Brain microvascular endothelial cell (primary cell): ENCODE data around the gene ERGIC3.

Source experiments
- DNase-seq: peaks from one replicate; pipeline ENCODE4 v3.0.0-alpha.2; 2020
- H3K27ac ChIP-seq: fragments of 250-450 bp; sonication (Bioruptor Pico); 2 replicates; pipeline ENCODE4 v1.5.1; 2020; ENCODE audit warnings: mild to moderate bottlenecking, moderate library complexity
- H3K27me3 ChIP-seq: fragments of 250-450 bp; sonication (Bioruptor Pico); replicated peaks from 2 replicates; pipeline ENCODE4 v1.5.1; 2020; ENCODE audit warnings: mild to moderate bottlenecking
- H3K36me3 ChIP-seq: fragments of 250-450 bp; sonication (Bioruptor Pico); replicated peaks from 2 replicates; pipeline ENCODE4 v1.5.1; 2020; ENCODE audit warnings: mild to moderate bottlenecking
- H3K4me3 ChIP-seq: 2 replicates; pipeline ENCODE4 v1.5.1; 2011; ENCODE audit warnings: low read depth, mild to moderate bottlenecking, control low read depth, low read length, moderate library complexity
- CTCF ChIP-seq: IDR thresholded peaks from 2 replicates; pipeline ENCODE4 v1.5.1; 2011; ENCODE audit warnings: low read depth, mild to moderate bottlenecking, moderate library complexity, low read length, control low read depth, inconsistent platforms; ENCODE audit errors: missing control alignments
- in situ Hi-C: cut with HindIII; loops from 2 replicates; pipeline ENCODE4 v1.10.0; 2017; ENCODE audit warnings: low sequenced_read_pairs, low pct_ligation_motif_present

ERGIC3 gene

GRCh38 chr20:35604449-35604747, 62.5 kb downstream of the ERGIC3 start:
- in situ Hi-C loops: no loop called here
- H3K4me3 ChIP-seq: no peak overlapping the region
- no peak overlapping the region for H3K27ac ChIP-seq
- no peaks in the 10 kb centered on the region for H3K36me3 ChIP-seq
- DNase-seq: no peak
- H3K27me3 ChIP-seq: peaks cover 6% of the 10 kb centered on the region
- peak; percentile 64 for TF ChIP-seq CTCF

GRCh38 chr20:35606127-35606526, 64.2 kb downstream of the ERGIC3 start:
- Histone ChIP-seq H3K27me3 (no peaks in the 10 kb centered on the region), H3K36me3 (no peaks in the 10 kb centered on the region), H3K27ac (no peak overlapping the region), H3K4me3 (no peak overlapping the region)
- in situ Hi-C loops: no loop called here
- TF ChIP-seq CTCF: no peak
- no peak for DNase-seq
